ENCODE measurements around the gene UBE2L3.
A peak's percentile ranks its signal among the peaks of the same experiment; 100 is the strongest.
"Not testable (repeated sequence)": the region's sequence is repeated elsewhere in the genome, so short reads cannot be mapped to it uniquely, and the experiment has no call there.

UBE2L3 gene

GRCh38 chr22:21611210-21611977 lies 43.9 kb downstream of the UBE2L3 start:
- no peak overlapping the region for H3K4me3 ChIP-seq (ENCODE audit: low read depth, low read length)
- H3K27me3 ChIP-seq (replicated peaks), result peaks cover 2% of the 10 kb centered on the region
- in situ Hi-C loops (cut with HindIII; ENCODE audit: low pct_ligation_motif_present, low sequenced_read_pairs), result no loop called here
- H3K27ac ChIP-seq, result no peak overlapping the region
- no peak for DNase-seq
- TF ChIP-seq CTCF (IDR thresholded peaks at IDR 0.05; ENCODE audit: low read depth, low read length, missing control alignments), result no peak
- peaks cover 46% of the 10 kb centered on the region for H3K36me3 ChIP-seq (replicated peaks)

GRCh38 chr22:21612858-21613257 lies 45.3 kb downstream of the UBE2L3 start:
- no peak overlapping the region for H3K27ac ChIP-seq
- H3K4me3 ChIP-seq (ENCODE audit: low read depth, low read length), result no peak overlapping the region
- in situ Hi-C loops (cut with HindIII; ENCODE audit: low pct_ligation_motif_present, low sequenced_read_pairs), result no loop called here
- no peak for TF ChIP-seq CTCF (IDR thresholded peaks at IDR 0.05; ENCODE audit: low read depth, low read length, missing control alignments)
- H3K27me3 ChIP-seq (replicated peaks), result peaks cover 2% of the 10 kb centered on the region
- no peak for DNase-seq
- peaks cover 41% of the 10 kb centered on the region for H3K36me3 ChIP-seq (replicated peaks)

GRCh38 chr22:21613553-21614233 lies 46.2 kb downstream of the UBE2L3 start:
- peaks cover 36% of the 10 kb centered on the region for H3K36me3 ChIP-seq (replicated peaks)
- in situ Hi-C loops (cut with HindIII; ENCODE audit: low pct_ligation_motif_present, low sequenced_read_pairs), result no loop called here
- no peak for DNase-seq
- TF ChIP-seq CTCF (IDR thresholded peaks at IDR 0.05; ENCODE audit: low read depth, low read length, missing control alignments), result no peak
- H3K4me3 ChIP-seq (ENCODE audit: low read depth, low read length), result no peak overlapping the region
- peak overlapping the region; percentile 6 for H3K27ac ChIP-seq
- no peaks in the 10 kb centered on the region for H3K27me3 ChIP-seq (replicated peaks)

GRCh38 chr22:21615731-21616130 lies 48.2 kb downstream of the UBE2L3 start:
- Histone ChIP-seq H3K27ac (no peak overlapping the region), H3K4me3 (ENCODE audit: low read depth, low read length) (no peak overlapping the region), H3K36me3 (replicated peaks) (peaks cover 42% of the 10 kb centered on the region), H3K27me3 (replicated peaks) (no peaks in the 10 kb centered on the region)
- in situ Hi-C loops (cut with HindIII; ENCODE audit: low pct_ligation_motif_present, low sequenced_read_pairs), result no loop called here
- TF ChIP-seq CTCF (IDR thresholded peaks at IDR 0.05; ENCODE audit: low read depth, low read length, missing control alignments), result no peak
- DNase-seq, result no peak

GRCh38 chr22:21617337-21617736 lies 49.8 kb downstream of the UBE2L3 start:
- in situ Hi-C loops (cut with HindIII; ENCODE audit: low pct_ligation_motif_present, low sequenced_read_pairs); DNase-seq: not testable (repeated sequence)

GRCh38 chr22:21621025-21621424 lies 53.5 kb downstream of the UBE2L3 start:
- Histone ChIP-seq H3K27me3 (replicated peaks) (no peaks in the 10 kb centered on the region), H3K27ac (no peak overlapping the region), H3K4me3 (ENCODE audit: low read depth, low read length) (no peak overlapping the region), H3K36me3 (replicated peaks) (peaks cover 41% of the 10 kb centered on the region)
- no peak for TF ChIP-seq CTCF (IDR thresholded peaks at IDR 0.05; ENCODE audit: low read depth, low read length, missing control alignments)
- DNase-seq, result no peak
- in situ Hi-C loops (cut with HindIII; ENCODE audit: low pct_ligation_motif_present, low sequenced_read_pairs), result no loop called here

More at GRCh38 chr22:21617337-21617736, 49.8 kb downstream of the UBE2L3 start:
- peaks cover 41% of the 10 kb centered on the region for H3K36me3 ChIP-seq (replicated peaks)
- H3K27ac ChIP-seq; H3K27me3 ChIP-seq (replicated peaks); H3K4me3 ChIP-seq (ENCODE audit: low read depth, low read length): not testable (repeated sequence)
